Keratinocyte (primary cell): Measurements from ENCODE around the gene STYXL1. TPM values are rescaled to one million over a fixed set of nuclear protein-coding genes. Genes with fewer than 3 reads are reported as not detected.

Experiments used
- DNase-seq: peaks from one replicate; pipeline ENCODE4 v3.0.0-alpha.2; 2011; ENCODE audit warnings: low read depth, missing footprints, low spot score
- FAIRE-seq: peaks from 2 replicates; lab custom pipeline; 2011; peaks lifted over from hg19 to GRCh38; lab: Jason Lieb, UNC
- H2AFZ ChIP-seq: 2 replicates; pipeline ENCODE4 v1.6.0; 2012; ENCODE audit warnings: low read length, control low read depth, inconsistent platforms; ENCODE audit not compliant: control insufficient read depth
- H3K27ac ChIP-seq: 2 replicates; pipeline ENCODE4 v1.5.1; 2011; ENCODE audit warnings: low read length; ENCODE audit not compliant: control insufficient read depth, insufficient read depth
- H3K27me3 ChIP-seq: 3 replicates; pipeline ENCODE4 v1.6.0; 2011; ENCODE audit warnings: low read length; ENCODE audit not compliant: control insufficient read depth, insufficient read depth; ENCODE audit errors: extremely low read depth
- H3K36me3 ChIP-seq, 2 experiments: 2 replicates in 1 of 2; 3 replicates in 1 of 2; pipeline ENCODE4 v1.5.1; 2011; ENCODE audit warnings: low read length in 2 of 2, mild to moderate bottlenecking in 1 of 2; ENCODE audit not compliant: control insufficient read depth in 2 of 2, insufficient read depth in 2 of 2; ENCODE audit errors: extremely low read depth in 1 of 2
- H3K4me1 ChIP-seq: 3 replicates; pipeline ENCODE4 v1.5.1; 2011; ENCODE audit warnings: low read length; ENCODE audit not compliant: control insufficient read depth, insufficient read depth; ENCODE audit errors: extremely low read depth
- H3K4me2 ChIP-seq: 3 replicates; pipeline ENCODE4 v1.6.0; 2011; ENCODE audit warnings: low read depth, low read length; ENCODE audit not compliant: control insufficient read depth, insufficient read depth; ENCODE audit errors: extremely low read depth
- H3K4me3 ChIP-seq, 3 experiments: fragments of 200-600 bp in 1 of 3; sonication (generic) in 1 of 3; 2 replicates in 2 of 3; 3 replicates in 1 of 3; pipeline ENCODE4 v1.5.1; 2011 to 2016; ENCODE audit warnings: low read length in 3 of 3, mild to moderate bottlenecking in 3 of 3, control low read depth in 2 of 3, inconsistent platforms in 1 of 3, low read depth in 1 of 3, mixed read lengths in 1 of 3, mixed run types in 1 of 3, moderate library complexity in 1 of 3; ENCODE audit not compliant: control insufficient read depth in 2 of 3, insufficient read depth in 2 of 3; ENCODE audit errors: extremely low read depth in 1 of 3
- H3K79me2 ChIP-seq: 2 replicates; pipeline ENCODE4 v1.6.0; 2012; ENCODE audit warnings: low read length; ENCODE audit not compliant: control insufficient read depth, insufficient read depth
- H3K9ac ChIP-seq: 3 replicates; pipeline ENCODE4 v1.6.0; 2011; ENCODE audit warnings: low read length; ENCODE audit not compliant: control insufficient read depth, insufficient read depth; ENCODE audit errors: extremely low read depth
- H3K9me1 ChIP-seq: 3 replicates; pipeline ENCODE4 v1.6.0; 2011; ENCODE audit warnings: low read length; ENCODE audit not compliant: control insufficient read depth, insufficient read depth; ENCODE audit errors: extremely low read depth
- H3K9me3 ChIP-seq: 2 replicates; pipeline ENCODE4 v1.5.1; 2012; ENCODE audit warnings: low read depth, low read length; ENCODE audit not compliant: control insufficient read depth
- H4K20me1 ChIP-seq: 3 replicates; pipeline ENCODE4 v1.6.0; 2011; ENCODE audit warnings: low read length; ENCODE audit not compliant: control insufficient read depth, insufficient read depth; ENCODE audit errors: extremely low read depth
- EZH2 ChIP-seq: IDR thresholded peaks from one replicate; pipeline ENCODE4 v1.6.1; 2012; ENCODE audit warnings: inconsistent platforms, mild to moderate bottlenecking, low read length, moderate library complexity
- dilution Hi-C: fragments of 300-500 bp; cut with MboI; formaldehyde crosslinking; loops from one replicate; pipeline ENCODE4 v1.7.0; 2020; ENCODE audit warnings: low sequenced_read_pairs; ENCODE audit not compliant: extremely low pct_ligation_motif_present
- polyA plus RNA-seq, 5 experiments: library from polyadenylated mRNA; depleted of rRNA in 3 of 5; stranded (reverse) in 3 of 5; stranded (forward) in 1 of 5; unstranded in 1 of 5; fragments of >200 nt; gene quantifications; 1 replicate in 1 of 5; 2 replicates in 3 of 5; 3 replicates in 1 of 5; pipeline versions ENCODE4 v1.2.1 to v1.2.3, GENCODE V29; 2011 to 2012; ENCODE audit warnings: missing spikeins in 2 of 5, low read depth in 1 of 5, low replicate concordance in 1 of 5
- TF ChIP-seq, protein P1 (sequence below), 3 experiments: IDR thresholded peaks in 1 of 3; conservative IDR thresholded peaks in 1 of 3; optimal IDR thresholded peaks in 1 of 3; 2 replicates in 2 of 3; 3 replicates in 1 of 3; pipeline versions ENCODE3 to v1.5.1; 2011; ENCODE audit warnings: low read length in 3 of 3, mild to moderate bottlenecking in 3 of 3, moderate library complexity in 2 of 3, control low read depth in 1 of 3, inconsistent platforms in 1 of 3; ENCODE audit not compliant: insufficient read depth in 2 of 3; ENCODE audit errors: extremely low read depth in 1 of 3

Gene STYXL1
- polyA plus RNA-seq, 1 donor (not counting 4 experiments of a cell fraction or from before 2014, with no cell fraction given): 76.2 TPM

DNA sequence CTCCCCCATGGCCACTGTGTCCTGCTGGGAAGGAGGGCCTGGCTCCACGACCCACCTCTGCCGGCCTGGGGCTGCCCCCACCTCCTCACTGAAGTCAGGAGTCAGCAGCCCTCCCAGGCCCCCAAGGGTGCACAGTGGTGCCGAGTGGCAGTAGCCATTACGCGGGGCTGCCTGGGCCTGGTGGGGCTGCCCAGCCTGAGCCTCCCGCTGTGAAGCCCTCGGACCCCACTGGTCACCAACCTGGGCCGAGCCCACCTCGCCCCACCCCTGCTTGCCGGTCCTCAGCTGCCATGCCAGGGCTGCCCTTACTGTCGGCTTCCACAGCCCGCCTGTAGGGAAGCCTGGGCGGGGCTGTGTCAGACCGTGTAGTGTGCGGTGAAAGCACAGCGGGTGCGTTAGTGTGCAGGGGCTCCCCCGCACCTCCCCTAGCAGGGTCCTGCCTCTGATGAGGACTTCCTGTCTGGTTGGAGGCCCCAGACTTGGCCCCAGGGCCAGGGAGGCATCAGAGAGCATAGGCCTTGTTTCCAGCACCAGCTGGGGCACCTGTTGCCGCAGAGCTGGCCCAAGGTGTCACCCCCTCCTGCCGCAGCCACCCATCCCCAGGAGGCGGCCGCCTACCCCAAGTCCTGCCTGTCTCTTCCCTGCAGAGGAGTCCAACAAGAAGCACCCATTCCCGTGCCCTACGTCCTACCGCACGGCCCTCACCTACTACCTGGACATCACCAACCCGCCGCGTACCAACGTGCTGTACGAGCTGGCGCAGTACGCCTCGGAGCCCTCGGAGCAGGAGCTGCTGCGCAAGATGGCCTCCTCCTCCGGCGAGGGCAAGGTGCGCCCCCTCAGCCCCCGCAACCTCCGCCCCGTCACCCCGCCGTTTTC is 63.4 kb downstream of the STYXL1 start:
- Histone ChIP-seq H3K79me2 (no peaks in the 10 kb centered on the region), H3K4me2 (no peak overlapping the region), H3K9ac (no peak overlapping the region), H3K9me3 (no peaks in the 10 kb centered on the region), H2AFZ (no peak overlapping the region), H3K36me3 (peaks cover 6 to 29% of the 10 kb centered on the region in 2 experiments), H4K20me1 (no peaks in the 10 kb centered on the region), H3K4me3 (no peak overlapping the region), H3K27ac (no peak overlapping the region), H3K9me1 (no peaks in the 10 kb centered on the region), H3K27me3 (no peaks in the 10 kb centered on the region), H3K4me1 (peaks cover 2% of the 10 kb centered on the region)
- DNase-seq: no peak
- dilution Hi-C loops: no loop called here
- TF ChIP-seq, protein P1, sequence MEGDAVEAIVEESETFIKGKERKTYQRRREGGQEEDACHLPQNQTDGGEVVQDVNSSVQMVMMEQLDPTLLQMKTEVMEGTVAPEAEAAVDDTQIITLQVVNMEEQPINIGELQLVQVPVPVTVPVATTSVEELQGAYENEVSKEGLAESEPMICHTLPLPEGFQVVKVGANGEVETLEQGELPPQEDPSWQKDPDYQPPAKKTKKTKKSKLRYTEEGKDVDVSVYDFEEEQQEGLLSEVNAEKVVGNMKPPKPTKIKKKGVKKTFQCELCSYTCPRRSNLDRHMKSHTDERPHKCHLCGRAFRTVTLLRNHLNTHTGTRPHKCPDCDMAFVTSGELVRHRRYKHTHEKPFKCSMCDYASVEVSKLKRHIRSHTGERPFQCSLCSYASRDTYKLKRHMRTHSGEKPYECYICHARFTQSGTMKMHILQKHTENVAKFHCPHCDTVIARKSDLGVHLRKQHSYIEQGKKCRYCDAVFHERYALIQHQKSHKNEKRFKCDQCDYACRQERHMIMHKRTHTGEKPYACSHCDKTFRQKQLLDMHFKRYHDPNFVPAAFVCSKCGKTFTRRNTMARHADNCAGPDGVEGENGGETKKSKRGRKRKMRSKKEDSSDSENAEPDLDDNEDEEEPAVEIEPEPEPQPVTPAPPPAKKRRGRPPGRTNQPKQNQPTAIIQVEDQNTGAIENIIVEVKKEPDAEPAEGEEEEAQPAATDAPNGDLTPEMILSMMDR (optimal IDR thresholded peaks at IDR 0.05 in 1 of 3, IDR thresholded peaks at IDR 0.05 in 1 of 3, conservative IDR thresholded peaks at IDR 0.05 in 1 of 3; ENCODE audit: extremely low read depth in 1 of 3, insufficient read depth in 2 of 3, low read length in 3 of 3): no peak
- no peak for TF ChIP-seq EZH2
- no peak for FAIRE-seq

DNA sequence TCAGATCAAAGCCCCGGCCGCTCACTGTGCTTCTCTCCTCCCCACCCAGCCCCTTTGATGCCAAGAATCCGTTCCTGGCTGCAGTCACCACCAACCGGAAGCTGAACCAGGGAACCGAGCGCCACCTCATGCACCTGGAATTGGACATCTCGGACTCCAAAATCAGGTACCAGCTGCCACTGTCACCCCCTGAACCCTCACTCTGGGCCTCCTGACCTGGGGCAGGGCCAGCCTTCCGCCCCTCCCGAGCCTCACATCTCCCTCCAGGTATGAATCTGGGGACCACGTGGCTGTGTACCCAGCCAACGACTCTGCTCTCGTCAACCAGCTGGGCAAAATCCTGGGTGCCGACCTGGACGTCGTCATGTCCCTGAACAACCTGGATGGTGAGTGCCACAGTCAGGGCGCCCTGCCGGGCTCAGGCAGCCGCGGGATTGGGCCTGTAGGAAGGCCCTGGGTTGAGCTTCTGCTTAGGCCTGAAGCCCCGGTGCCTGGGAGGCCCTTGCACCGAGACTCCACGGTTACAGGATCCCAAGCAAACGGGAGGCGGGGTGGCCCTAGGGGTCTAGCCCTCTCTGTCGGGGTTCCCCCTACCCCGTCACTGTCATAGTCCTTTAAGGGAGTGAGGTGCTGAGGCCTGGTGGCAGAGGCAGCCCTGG is 64.2 kb downstream of the STYXL1 start:
- Histone ChIP-seq H3K27me3 (no peaks in the 10 kb centered on the region), H3K27ac (no peak overlapping the region), H3K9me1 (no peaks in the 10 kb centered on the region), H4K20me1 (no peaks in the 10 kb centered on the region), H3K4me1 (peaks cover 2% of the 10 kb centered on the region), H3K79me2 (no peaks in the 10 kb centered on the region), H3K4me2 (no peak overlapping the region), H3K9ac (no peak overlapping the region), H3K36me3 (peaks cover 6 to 29% of the 10 kb centered on the region in 2 experiments), H2AFZ (no peak overlapping the region), H3K9me3 (no peaks in the 10 kb centered on the region), H3K4me3 (no peak overlapping the region)
- FAIRE-seq (no peak), DNase-seq (no peak)
- no peak for TF ChIP-seq EZH2
- TF ChIP-seq, protein P1 (optimal IDR thresholded peaks at IDR 0.05 in 1 of 3, IDR thresholded peaks at IDR 0.05 in 1 of 3, conservative IDR thresholded peaks at IDR 0.05 in 1 of 3; ENCODE audit: extremely low read depth in 1 of 3, insufficient read depth in 2 of 3, low read length in 3 of 3): no peak
- dilution Hi-C loops: no loop called here
